WI38 (cell line): ENCODE data around the gene TPM1.

Experiments
- H3K4me3 ChIP-seq: 2 replicates; pipeline ENCODE4 v1.5.1; 2011; ENCODE audit warnings: low read depth, mild to moderate bottlenecking, control low read depth, low read length
- TF ChIP-seq, protein P1 (sequence below): IDR thresholded peaks from 2 replicates; pipeline ENCODE4 v1.5.1; 2012; ENCODE audit warnings: low read depth, mild to moderate bottlenecking, control low read depth, low read length

TPM1 gene

DNA sequence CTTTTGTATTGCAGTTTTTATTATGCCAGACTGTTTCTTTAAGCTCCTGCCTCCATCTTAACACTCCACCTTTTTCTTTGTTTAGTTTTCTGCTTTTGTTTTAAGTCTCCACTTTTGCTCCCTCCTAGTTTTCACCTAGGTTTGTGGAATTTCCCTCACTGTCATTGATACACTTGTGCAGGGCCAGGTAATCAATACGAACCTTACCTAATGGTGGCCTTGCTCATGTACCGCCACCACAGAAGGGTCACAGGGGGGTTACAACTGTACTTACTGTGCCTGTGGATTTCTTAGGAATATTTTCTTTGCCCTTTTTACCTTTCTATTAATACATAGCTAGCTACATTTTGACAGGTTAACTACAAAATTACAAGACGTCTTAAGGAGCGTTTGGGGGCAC is 43.4 kb upstream of the TPM1 start:
- TF ChIP-seq, protein P1, sequence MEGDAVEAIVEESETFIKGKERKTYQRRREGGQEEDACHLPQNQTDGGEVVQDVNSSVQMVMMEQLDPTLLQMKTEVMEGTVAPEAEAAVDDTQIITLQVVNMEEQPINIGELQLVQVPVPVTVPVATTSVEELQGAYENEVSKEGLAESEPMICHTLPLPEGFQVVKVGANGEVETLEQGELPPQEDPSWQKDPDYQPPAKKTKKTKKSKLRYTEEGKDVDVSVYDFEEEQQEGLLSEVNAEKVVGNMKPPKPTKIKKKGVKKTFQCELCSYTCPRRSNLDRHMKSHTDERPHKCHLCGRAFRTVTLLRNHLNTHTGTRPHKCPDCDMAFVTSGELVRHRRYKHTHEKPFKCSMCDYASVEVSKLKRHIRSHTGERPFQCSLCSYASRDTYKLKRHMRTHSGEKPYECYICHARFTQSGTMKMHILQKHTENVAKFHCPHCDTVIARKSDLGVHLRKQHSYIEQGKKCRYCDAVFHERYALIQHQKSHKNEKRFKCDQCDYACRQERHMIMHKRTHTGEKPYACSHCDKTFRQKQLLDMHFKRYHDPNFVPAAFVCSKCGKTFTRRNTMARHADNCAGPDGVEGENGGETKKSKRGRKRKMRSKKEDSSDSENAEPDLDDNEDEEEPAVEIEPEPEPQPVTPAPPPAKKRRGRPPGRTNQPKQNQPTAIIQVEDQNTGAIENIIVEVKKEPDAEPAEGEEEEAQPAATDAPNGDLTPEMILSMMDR, result no peak
- no peak overlapping the region for H3K4me3 ChIP-seq

DNA sequence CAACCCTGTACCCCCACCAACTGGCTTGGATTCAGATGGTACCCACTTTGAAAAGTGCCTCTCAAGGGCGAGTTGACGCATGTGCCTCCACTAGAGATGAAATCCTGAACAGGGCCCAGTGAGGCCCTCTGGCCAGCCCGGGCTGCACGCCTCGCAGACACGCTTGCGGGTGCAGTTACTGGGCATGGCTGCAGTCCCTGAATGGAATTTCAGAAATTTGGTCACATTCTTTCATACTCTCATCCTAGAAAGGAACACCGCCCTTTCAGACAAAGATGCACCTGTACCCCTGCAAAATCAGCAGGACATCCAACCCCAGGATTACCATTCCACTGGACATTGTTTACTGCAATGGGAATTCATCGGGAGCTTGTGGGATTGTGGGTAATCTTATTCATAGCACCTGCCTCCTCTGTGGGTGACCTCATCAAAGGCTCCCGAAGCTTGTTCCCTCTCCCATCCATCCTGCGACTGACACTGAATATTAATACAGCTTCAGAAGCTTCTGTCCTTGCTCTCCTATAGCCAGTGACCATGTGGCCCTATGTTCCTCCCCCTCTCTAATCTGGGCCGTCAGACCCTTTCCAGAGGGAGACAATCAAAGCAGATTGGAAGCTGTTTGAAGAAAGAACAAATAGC is 42.5 kb upstream of the TPM1 start:
- H3K4me3 ChIP-seq, result no peak overlapping the region
- TF ChIP-seq, protein P1, result no peak

DNA sequence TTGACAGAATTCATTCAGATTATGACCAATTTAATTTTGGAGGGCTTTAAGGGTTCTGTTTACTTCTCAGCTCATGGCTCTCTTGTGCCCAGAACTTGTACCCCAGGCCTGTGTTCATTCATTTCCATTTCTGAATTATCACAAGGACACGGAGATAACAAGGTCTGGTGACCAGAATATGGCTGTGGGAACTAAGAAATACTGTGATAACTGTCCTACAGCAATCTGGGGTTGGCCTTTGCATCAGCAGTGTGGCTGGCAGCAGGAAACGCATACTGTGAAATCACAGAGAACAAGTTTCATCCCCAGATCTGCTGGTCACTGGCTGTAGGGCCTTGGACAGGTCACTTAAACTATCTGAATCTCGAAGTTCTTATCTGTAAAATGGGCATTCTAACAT is 41.8 kb upstream of the TPM1 start:
- no peak overlapping the region for H3K4me3 ChIP-seq
- TF ChIP-seq, protein P1, result no peak

DNA sequence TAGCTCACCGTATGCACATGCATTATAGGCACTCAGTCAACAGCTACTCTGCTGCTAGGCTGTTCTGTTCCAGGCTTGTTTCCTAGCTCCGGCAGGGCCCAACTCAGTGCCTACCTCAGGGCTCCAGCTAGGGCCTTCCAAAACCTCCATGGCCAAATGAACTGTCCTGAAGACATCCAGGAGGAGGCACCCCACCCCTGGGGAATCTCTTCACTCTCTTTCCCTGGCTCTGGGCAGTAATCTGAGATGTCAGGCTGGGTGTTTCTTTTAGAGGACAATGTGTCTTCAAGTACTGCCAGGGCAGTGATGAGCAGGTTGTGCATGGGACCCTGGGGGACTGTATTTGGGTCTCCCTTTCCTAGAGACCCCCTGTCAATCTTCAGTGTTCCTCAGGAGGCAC is 38.3 kb upstream of the TPM1 start:
- TF ChIP-seq, protein P1, result no peak
- no peak overlapping the region for H3K4me3 ChIP-seq

DNA sequence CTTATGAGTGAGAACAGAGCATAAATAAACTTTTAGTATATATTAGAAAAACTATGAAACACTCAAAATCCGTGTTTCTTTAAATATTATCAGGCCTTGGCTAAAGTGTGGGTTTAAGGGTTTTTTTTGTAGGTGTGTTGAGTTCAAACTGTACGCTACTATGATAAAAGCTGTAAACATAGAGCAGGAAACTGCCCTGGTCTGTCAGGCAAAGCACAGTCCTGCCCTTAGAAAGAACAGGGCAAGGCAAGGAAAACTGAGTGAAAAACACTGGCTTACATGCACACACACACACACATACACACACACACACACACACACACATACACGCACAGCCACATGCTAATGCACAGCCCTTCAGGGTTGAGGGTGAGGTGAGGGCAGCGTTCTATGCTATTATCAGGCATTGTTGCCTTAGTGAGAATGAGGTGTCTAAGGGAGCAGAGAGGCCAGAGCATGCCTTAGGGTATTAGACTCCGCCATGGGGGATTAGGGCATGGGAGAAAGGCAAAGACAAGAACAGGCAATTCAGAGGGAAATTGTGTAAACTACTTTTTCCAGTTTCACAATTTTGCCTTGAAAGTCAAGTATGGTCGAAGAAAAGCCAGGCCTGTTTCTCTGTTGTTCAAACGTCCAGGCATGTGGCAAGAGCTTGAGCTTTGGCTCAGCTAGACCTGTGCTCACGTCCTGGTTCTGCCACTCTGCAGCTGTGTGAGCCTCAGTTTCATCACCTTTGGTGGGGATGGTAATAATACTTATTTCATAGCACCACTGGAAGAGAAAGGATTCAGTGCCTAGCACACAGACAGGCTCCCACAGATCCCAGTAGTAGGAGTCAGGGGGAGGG is 36.3 kb upstream of the TPM1 start:
- TF ChIP-seq, protein P1, result no peak

DNA sequence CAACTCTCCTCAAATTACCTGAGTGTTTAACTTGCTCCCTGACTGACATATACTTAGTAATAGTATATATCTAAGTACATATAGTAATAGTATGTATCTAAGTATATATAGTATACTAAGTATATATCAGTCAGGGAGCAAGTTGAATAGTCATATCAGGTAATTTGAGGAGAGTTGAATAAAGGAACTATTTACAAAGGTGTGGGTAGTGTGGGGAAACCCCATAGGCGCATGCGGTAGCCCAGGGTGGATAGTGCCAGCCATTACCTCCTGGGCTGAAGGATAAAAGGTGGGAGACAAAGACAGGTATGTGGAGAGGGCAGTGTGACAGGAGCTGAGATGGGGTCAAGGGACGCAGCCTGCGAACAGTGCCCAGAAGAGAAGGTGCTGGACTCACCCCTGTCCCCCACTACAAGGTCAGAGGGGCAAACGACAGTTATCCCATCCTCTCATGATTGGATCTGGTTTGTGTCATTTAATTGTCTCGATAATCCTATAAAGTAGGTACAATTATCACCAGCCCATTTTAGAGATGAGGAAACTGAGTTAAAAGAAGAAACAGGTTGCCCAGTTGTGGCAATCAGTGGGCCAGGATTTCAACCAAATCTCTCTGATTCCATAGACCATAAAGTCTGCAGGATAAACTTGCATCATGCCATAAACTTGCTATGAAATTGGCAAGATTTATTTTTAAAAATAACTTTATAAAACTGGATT is 34.1 kb upstream of the TPM1 start:
- TF ChIP-seq, protein P1, result no peak
- H3K4me3 ChIP-seq, result no peak overlapping the region

More for the DNA sequence above, 36.3 kb upstream of the TPM1 start:
- H3K4me3 ChIP-seq, result no peak overlapping the region
